T47D (cell line): ENCODE data around the gene ADAM12.

Experiments used
- DNase-seq, 2 experiments: peaks; one replicate each; pipeline versions ENCODE4 v3.0.0 to v3.0.0-alpha.2; 2011 to 2012; ENCODE audit warnings: low read depth in 1 of 2, low spot score in 1 of 2
- JUND ChIP-seq: IDR thresholded peaks from 2 replicates; pipeline ENCODE4 v1.6.1; 2012; ENCODE audit warnings: low read depth
- in situ Hi-C: cut with HindIII; loops from 2 replicates; pipeline ENCODE4 v1.10.0; 2016; ENCODE audit warnings: low sequenced_read_pairs, low pct_unique_long_range_greater_than_20kb

Gene ADAM12

GRCh38 chr10:126317751-126318150 lies 70.5 kb downstream of the ADAM12 start:
- in situ Hi-C loops: no loop called here
- TF ChIP-seq JUND: no peak

GRCh38 chr10:126315494-126316177 lies 72.6 kb downstream of the ADAM12 start:
- no peak for DNase-seq
- in situ Hi-C loops: no loop called here
- no peak for TF ChIP-seq JUND

More at GRCh38 chr10:126317751-126318150, 70.5 kb downstream of the ADAM12 start:
- DNase-seq: no peak

GRCh38 chr10:126314863-126315493 lies 73.3 kb downstream of the ADAM12 start:
- TF ChIP-seq JUND: no peak
- in situ Hi-C loops: no loop called here
- no peak for DNase-seq

GRCh38 chr10:126312167-126312566 lies 76.1 kb downstream of the ADAM12 start:
- in situ Hi-C loops: no loop called here
- TF ChIP-seq JUND: no peak
- DNase-seq: no peak

- no peak for TF ChIP-seq JUND
- DNase-seq: no peak
- in situ Hi-C loops: no loop called here
Observed at GRCh38 chr10:126309228-126309883, 78.9 kb downstream of the ADAM12 start.

- TF ChIP-seq JUND: no peak
- in situ Hi-C loops: no loop called here
- DNase-seq: no peak
Observed at GRCh38 chr10:126302826-126303665, 85.2 kb downstream of the ADAM12 start.

GRCh38 chr10:126302476-126302756 lies 85.9 kb downstream of the ADAM12 start:
- DNase-seq: no peak
- in situ Hi-C loops: no loop called here
- no peak for TF ChIP-seq JUND

GRCh38 chr10:126301701-126302475 lies 86.4 kb downstream of the ADAM12 start:
- DNase-seq: no peak
- in situ Hi-C loops: no loop called here
- TF ChIP-seq JUND: no peak

- TF ChIP-seq JUND: no peak
- in situ Hi-C loops: no loop called here
- DNase-seq: no peak
Observed at GRCh38 chr10:126294451-126294850, 93.8 kb downstream of the ADAM12 start.

GRCh38 chr10:126290232-126290631 lies 98.0 kb downstream of the ADAM12 start:
- in situ Hi-C loops: no loop called here
- DNase-seq: no peak
- TF ChIP-seq JUND: no peak

- in situ Hi-C loops: no loop called here
- no peak for TF ChIP-seq JUND
- DNase-seq: no peak
Observed at GRCh38 chr10:126288547-126289493, 99.5 kb downstream of the ADAM12 start.
